Measurements from ENCODE around the gene NCKAP5.

NCKAP5 gene

DNA sequence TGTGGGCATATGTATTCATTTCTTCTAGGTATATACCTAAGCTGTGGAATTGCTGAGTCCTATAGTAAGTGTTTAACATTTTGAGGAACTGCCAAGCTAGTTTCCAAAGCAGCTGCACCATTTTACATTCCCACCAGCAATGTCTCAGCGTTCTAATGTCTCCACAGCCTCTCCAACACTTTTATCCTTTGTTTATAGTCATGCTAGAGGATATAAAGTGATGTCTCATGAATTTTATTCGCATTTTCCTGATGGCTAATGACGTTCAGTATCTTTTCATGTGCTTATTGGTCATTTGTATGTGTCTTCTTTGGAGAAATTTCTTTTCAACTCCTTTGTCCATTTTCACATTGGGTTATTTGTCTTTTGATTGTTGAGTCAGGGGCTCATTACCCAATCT lies 295.2 kb downstream of the NCKAP5 start:
- Histone ChIP-seq H3K4me2 (ENCODE audit: low read length) (no peak overlapping the region), H3K36me3 (ENCODE audit: insufficient read depth, low read length) (no peaks in the 10 kb centered on the region), H3F3A (ENCODE audit: insufficient read depth, low read length) (no peaks in the 10 kb centered on the region), H3K27me3 (ENCODE audit: insufficient read depth, low read length) (no peaks in the 10 kb centered on the region), H3K9me2 (ENCODE audit: low read depth, low read length) (no peaks in the 10 kb centered on the region), H3K27ac (ENCODE audit: low read depth, low read length, poor library complexity, severe bottlenecking) (no peak overlapping the region), H3K9me3 (ENCODE audit: low read length) (no peaks in the 10 kb centered on the region), H3K4me3 (ENCODE audit: low read depth, low read length, poor library complexity, severe bottlenecking) (no peak overlapping the region), H3K4me1 (ENCODE audit: insufficient read depth, low read length, severe bottlenecking) (no peaks in the 10 kb centered on the region), H3K9ac (ENCODE audit: low read length) (no peak overlapping the region), H3K79me2 (ENCODE audit: insufficient read depth, low read length) (no peaks in the 10 kb centered on the region), H2AFZ (ENCODE audit: low read length) (no peak overlapping the region), H4K20me1 (ENCODE audit: insufficient read depth, low read length) (no peaks in the 10 kb centered on the region)
- TF ChIP-seq CTCF (IDR thresholded peaks at IDR 0.05; ENCODE audit: low read length) = no peak
- no peak for TF ChIP-seq EZH2 (IDR thresholded peaks at IDR 0.05; ENCODE audit: borderline replicate concordance, low read length)

DNA sequence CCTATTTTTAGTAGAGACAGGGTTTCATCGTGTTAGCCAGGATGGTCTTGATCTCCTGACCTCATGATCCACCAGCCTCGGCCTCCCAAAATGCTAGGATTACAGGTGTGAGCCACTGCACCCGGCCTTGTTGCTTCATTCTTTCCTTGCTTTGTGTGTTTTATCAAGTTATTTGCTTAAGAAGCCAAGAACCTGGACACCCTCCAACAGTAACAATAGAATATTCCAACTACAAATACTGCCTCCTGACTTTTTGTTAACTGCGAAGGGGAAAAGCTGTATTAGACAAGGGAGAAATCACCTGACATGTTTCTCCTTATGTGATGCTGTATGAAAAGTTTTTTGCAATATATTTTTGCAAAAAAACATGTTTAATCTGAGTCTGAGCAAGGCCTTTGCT lies 297.2 kb downstream of the NCKAP5 start:
- no peaks in the 10 kb centered on the region for H3F3A ChIP-seq (ENCODE audit: insufficient read depth, low read length)
- H3K27ac ChIP-seq (ENCODE audit: low read depth, low read length, poor library complexity, severe bottlenecking) = no peak overlapping the region
- no peak overlapping the region for H3K9ac ChIP-seq (ENCODE audit: low read length)
- no peak overlapping the region for H3K4me3 ChIP-seq (ENCODE audit: low read depth, low read length, poor library complexity, severe bottlenecking)
- no peak overlapping the region for H3K4me2 ChIP-seq (ENCODE audit: low read length)
- no peak for TF ChIP-seq CTCF (IDR thresholded peaks at IDR 0.05; ENCODE audit: low read length)
- TF ChIP-seq EZH2 (IDR thresholded peaks at IDR 0.05; ENCODE audit: borderline replicate concordance, low read length) = no peak
- H3K79me2 ChIP-seq (ENCODE audit: insufficient read depth, low read length) = no peaks in the 10 kb centered on the region
- H3K9me2 ChIP-seq (ENCODE audit: low read depth, low read length) = no peaks in the 10 kb centered on the region
- H3K4me1 ChIP-seq (ENCODE audit: insufficient read depth, low read length, severe bottlenecking) = no peaks in the 10 kb centered on the region
- no peaks in the 10 kb centered on the region for H3K36me3 ChIP-seq (ENCODE audit: insufficient read depth, low read length)
- no peak overlapping the region for H2AFZ ChIP-seq (ENCODE audit: low read length)
- H3K9me3 ChIP-seq (ENCODE audit: low read length) = no peaks in the 10 kb centered on the region
- no peaks in the 10 kb centered on the region for H4K20me1 ChIP-seq (ENCODE audit: insufficient read depth, low read length)
- no peaks in the 10 kb centered on the region for H3K27me3 ChIP-seq (ENCODE audit: insufficient read depth, low read length)

DNA sequence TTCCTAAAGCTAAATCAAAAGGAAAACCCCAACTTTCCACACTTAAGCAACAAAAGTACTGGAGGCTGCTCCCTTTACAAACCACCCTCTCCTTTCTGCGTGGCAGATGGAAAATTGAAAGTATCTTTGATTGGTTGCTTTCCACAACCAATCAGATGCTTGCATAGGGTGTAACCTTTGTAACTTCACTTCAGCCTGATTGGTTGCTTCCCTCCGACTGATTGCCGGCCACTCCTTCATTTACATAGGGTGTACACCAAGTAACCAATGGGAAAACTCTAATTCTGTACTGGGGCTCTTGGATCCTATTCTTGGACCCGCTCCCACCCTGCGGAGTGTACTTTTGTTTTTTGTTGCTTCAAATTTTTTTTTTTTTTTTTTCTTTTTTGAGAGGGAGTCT lies 297.7 kb downstream of the NCKAP5 start:
- no peak for TF ChIP-seq CTCF (IDR thresholded peaks at IDR 0.05; ENCODE audit: low read length)

More for the DNA sequence above, 297.7 kb downstream of the NCKAP5 start:
- Histone ChIP-seq H3K4me2 (ENCODE audit: low read length) (no peak overlapping the region), H3K4me3 (ENCODE audit: low read depth, low read length, poor library complexity, severe bottlenecking) (no peak overlapping the region), H3K9me3 (ENCODE audit: low read length) (no peaks in the 10 kb centered on the region), H3F3A (ENCODE audit: insufficient read depth, low read length) (no peaks in the 10 kb centered on the region), H3K9me2 (ENCODE audit: low read depth, low read length) (no peaks in the 10 kb centered on the region), H3K4me1 (ENCODE audit: insufficient read depth, low read length, severe bottlenecking) (no peaks in the 10 kb centered on the region), H3K9ac (ENCODE audit: low read length) (no peak overlapping the region), H3K36me3 (ENCODE audit: insufficient read depth, low read length) (no peaks in the 10 kb centered on the region), H3K27ac (ENCODE audit: low read depth, low read length, poor library complexity, severe bottlenecking) (no peak overlapping the region), H3K27me3 (ENCODE audit: insufficient read depth, low read length) (no peaks in the 10 kb centered on the region), H3K79me2 (ENCODE audit: insufficient read depth, low read length) (no peaks in the 10 kb centered on the region), H4K20me1 (ENCODE audit: insufficient read depth, low read length) (no peaks in the 10 kb centered on the region), H2AFZ (ENCODE audit: low read length) (no peak overlapping the region)
